PC-3 (cell line): ENCODE data around the gene SLC7A4. TPM values are rescaled to one million over a fixed set of nuclear protein-coding genes. Genes with fewer than 3 reads are reported as not detected.
A peak's percentile ranks its signal among the peaks of the same experiment; 100 is the strongest.

Experiments
- ATAC-seq: fragments of 200-7000 bp; cut with Tn5 transposase; 2 replicates; pipeline ENCODE4 v1.9.1; 2020; ENCODE audit warnings: mild to moderate bottlenecking, moderate library complexity
- BruUV-seq: library from RNA; stranded (reverse); fragments of 400-500 nt; replicated peaks from 2 replicates; lab custom pipeline; 2021; lab: Mats Ljungman, UMichigan
- CTCF ChIA-PET: fragments of 300-600 bp; sonication (Branson Sonifier 250); formaldehyde crosslinking; loops from one replicate; lab custom pipeline; 2022; ENCODE audit warnings: antibody characterized with exemption; lab: Charles Lee
- POLR2A ChIA-PET: fragments of 300-600 bp; sonication (Branson Sonifier 250); formaldehyde crosslinking; loops from one replicate; lab custom pipeline; 2022; ENCODE audit warnings: antibody characterized with exemption; ENCODE audit not compliant: unreplicated experiment; lab: Charles Lee
- DNase-seq: peaks from one replicate; pipeline ENCODE4 v3.0.0-alpha.2; 2015
- H2AFZ ChIP-seq: fragments of 300-600 bp; sonication (generic); 2 replicates; pipeline ENCODE4 v1.6.0; 2016; ENCODE audit warnings: antibody characterized with exemption, low read length
- H3F3A ChIP-seq: fragments of 300-600 bp; sonication (generic); one replicate; pipeline ENCODE4 v1.6.0; 2017; ENCODE audit warnings: antibody characterized with exemption, low read length, control low read depth, mild to moderate bottlenecking; ENCODE audit not compliant: unreplicated experiment
- H3K27ac ChIP-seq: fragments of 300-600 bp; sonication (generic); 2 replicates; pipeline ENCODE4 v1.5.1; 2016; ENCODE audit warnings: mild to moderate bottlenecking, low read length
- H3K27me3 ChIP-seq: fragments of 300-600 bp; sonication (generic); 2 replicates; pipeline ENCODE4 v1.6.1; 2016; ENCODE audit warnings: low read length, mixed read lengths
- H3K36me3 ChIP-seq: fragments of 300-600 bp; sonication (generic); 2 replicates; pipeline ENCODE4 v1.6.1; 2016; ENCODE audit warnings: low read depth, mixed run types, low read length, mixed read lengths
- H3K4me1 ChIP-seq: fragments of 300-600 bp; sonication (generic); 2 replicates; pipeline ENCODE4 v1.5.1; 2016; ENCODE audit warnings: low read length; ENCODE audit not compliant: insufficient read depth
- H3K4me2 ChIP-seq: fragments of 300-600 bp; sonication (generic); 2 replicates; pipeline ENCODE4 v1.6.0; 2016; ENCODE audit warnings: low read length
- H3K4me3 ChIP-seq: fragments of 300-600 bp; sonication (generic); 2 replicates; pipeline ENCODE4 v1.5.1; 2016; ENCODE audit warnings: mild to moderate bottlenecking, low read length, mixed read lengths
- H3K79me2 ChIP-seq: fragments of 300-600 bp; sonication (generic); 2 replicates; pipeline ENCODE4 v1.6.1; 2017; ENCODE audit warnings: low read length, mixed read lengths
- H3K9ac ChIP-seq: fragments of 300-600 bp; sonication (generic); 2 replicates; pipeline ENCODE4 v1.6.0; 2016; ENCODE audit warnings: mild to moderate bottlenecking, low read length
- H3K9me2 ChIP-seq: fragments of 300-600 bp; sonication (generic); replicated peaks from 2 replicates; pipeline ENCODE4 v1.6.1; 2016; ENCODE audit warnings: mixed run types, low read length, mixed read lengths
- H3K9me3 ChIP-seq: fragments of 300-600 bp; sonication (generic); 2 replicates; pipeline ENCODE4 v1.6.1; 2016; ENCODE audit warnings: low read length, mixed read lengths
- H4K20me1 ChIP-seq: fragments of 300-600 bp; sonication (generic); 2 replicates; pipeline ENCODE4 v1.6.1; 2016; ENCODE audit warnings: low read length, mixed read lengths
- CTCF ChIP-seq: fragments of 300-600 bp; sonication (generic); conservative IDR thresholded peaks from 2 replicates; pipeline ENCODE4 v1.5.1; 2017; ENCODE audit warnings: antibody characterized with exemption, low read depth, mild to moderate bottlenecking, low read length
- EZH2 ChIP-seq: fragments of 300-600 bp; sonication (generic); IDR thresholded peaks from one replicate; pipeline ENCODE4 v1.6.1; 2017; ENCODE audit warnings: antibody characterized with exemption, mild to moderate bottlenecking, low read length; ENCODE audit not compliant: unreplicated experiment
- EZH2phosphoT487 ChIP-seq: fragments of 300-600 bp; sonication (generic); IDR thresholded peaks from 2 replicates; pipeline ENCODE4 v1.6.1; 2018; ENCODE audit warnings: mild to moderate bottlenecking, antibody characterized with exemption, low read length, borderline replicate concordance
- intact Hi-C: fragments of 100-400 bp; cut with micrococcal nuclease; formaldehyde crosslinking; loops from 2 replicates; pipeline ENCODE4 v1.9.0; 2023
- total RNA-seq: library from RNA; depleted of rRNA; stranded (reverse); fragments of >200 nt; gene quantifications from 2 replicates; pipeline ENCODE4 v1.2.3, GENCODE V29; 2014

The SLC7A4 gene
- total RNA-seq, 1 experiment from 2014 or later = not detected

DNA sequence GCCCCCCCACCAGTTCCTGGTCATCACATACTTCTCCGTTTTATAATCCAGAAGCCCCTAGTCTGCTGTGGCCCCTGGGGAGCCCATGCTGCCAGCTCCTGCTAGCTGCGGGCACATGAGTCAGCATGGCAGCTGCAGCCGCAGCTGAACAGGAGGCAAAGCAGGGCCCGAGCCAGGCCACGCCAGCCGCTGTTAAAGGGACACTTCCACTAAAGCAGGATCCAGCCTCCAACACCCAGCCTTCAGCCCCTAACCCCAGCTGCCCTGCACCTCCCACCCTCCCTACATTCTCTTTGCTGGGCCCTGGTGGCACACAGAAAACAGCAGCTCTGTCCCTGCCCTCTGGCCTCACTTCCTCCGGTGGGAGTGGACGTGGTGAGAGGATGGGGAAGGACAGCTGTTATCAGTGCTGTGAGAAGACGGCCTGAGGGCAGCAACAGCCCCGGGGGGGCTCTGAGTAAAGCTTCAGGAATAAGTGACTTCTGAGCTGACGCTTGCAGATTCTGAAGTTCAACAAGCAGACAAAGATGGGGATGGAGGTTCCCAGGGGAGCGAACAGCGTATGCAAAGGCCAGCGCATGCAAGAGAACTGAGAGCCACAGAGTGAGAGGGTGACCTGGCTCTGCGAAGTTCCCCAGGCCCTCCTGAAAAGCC, 12.7 kb upstream of the SLC7A4 start:
- H3K36me3 ChIP-seq = no peaks in the 10 kb centered on the region
- no peaks in the 10 kb centered on the region for H3K27me3 ChIP-seq
- peak; percentile 65 for ATAC-seq
- H3K4me1 ChIP-seq = peaks cover 19% of the 10 kb centered on the region
- peak overlapping the region; percentile 84 for H2AFZ ChIP-seq
- H3K4me2 ChIP-seq = peak overlapping the region; percentile 87
- H3K9me3 ChIP-seq = no peaks in the 10 kb centered on the region
- peak; percentile 15 for DNase-seq
- H3K9me2 ChIP-seq = no peaks in the 10 kb centered on the region
- POLR2A ChIA-PET = no interaction called here
- no peaks in the 10 kb centered on the region for H3K79me2 ChIP-seq
- no peak for TF ChIP-seq EZH2
- no peak for TF ChIP-seq CTCF
- TF ChIP-seq EZH2phosphoT487 = no peak
- no peaks in the 10 kb centered on the region for H4K20me1 ChIP-seq
- no peaks in the 10 kb centered on the region for H3F3A ChIP-seq
- CTCF ChIA-PET = no interaction called here
- H3K27ac ChIP-seq = no peak overlapping the region
- intact Hi-C loops = no loop called here
- H3K4me3 ChIP-seq = peak overlapping the region; percentile 60
- no peak overlapping the region for H3K9ac ChIP-seq
- BruUV-seq = no TSS peak

- DNase-seq (no peak), ATAC-seq (no peak)
- H3K27ac ChIP-seq = no peak overlapping the region
- H3K4me1 ChIP-seq = peaks cover 19% of the 10 kb centered on the region
- H3K27me3 ChIP-seq = no peaks in the 10 kb centered on the region
- H2AFZ ChIP-seq = no peak overlapping the region
- no peaks in the 10 kb centered on the region for H3K9me2 ChIP-seq
- no peaks in the 10 kb centered on the region for H3K36me3 ChIP-seq
- no peaks in the 10 kb centered on the region for H3K79me2 ChIP-seq
- H3F3A ChIP-seq = no peaks in the 10 kb centered on the region
- intact Hi-C loops = no loop called here
- H3K9ac ChIP-seq = no peak overlapping the region
- no peak overlapping the region for H3K4me3 ChIP-seq
- TF ChIP-seq EZH2phosphoT487 (no peak), EZH2 (no peak), CTCF (no peak)
- no peaks in the 10 kb centered on the region for H4K20me1 ChIP-seq
- POLR2A ChIA-PET = interaction anchor here (0.6 kb wide), 2 partner anchors 34 to 44 kb away, joined by 3 read pairs; no protein-coding TSS in a partner anchor
- BruUV-seq = no TSS peak
- CTCF ChIA-PET = no interaction called here
- H3K9me3 ChIP-seq = no peaks in the 10 kb centered on the region
- H3K4me2 ChIP-seq = no peak overlapping the region
Observed at GRCh38 chr22:21043860-21044535, 11.6 kb upstream of the SLC7A4 start.
